HG03378 (cell line): ENCODE results near the gene MTA3.
"Not testable (repeated sequence)": the region's sequence is repeated elsewhere in the genome, so short reads cannot be mapped to it uniquely, and the experiment has no call there.

Experiments used
- ATAC-seq: cut with Tn5 transposase; IDR thresholded peaks from one replicate; pipeline ENCODE4 v1.9.1; 2021; ENCODE audit warnings: mild to moderate bottlenecking, moderate library complexity; ENCODE audit not compliant: unreplicated experiment

MTA3 gene

DNA sequence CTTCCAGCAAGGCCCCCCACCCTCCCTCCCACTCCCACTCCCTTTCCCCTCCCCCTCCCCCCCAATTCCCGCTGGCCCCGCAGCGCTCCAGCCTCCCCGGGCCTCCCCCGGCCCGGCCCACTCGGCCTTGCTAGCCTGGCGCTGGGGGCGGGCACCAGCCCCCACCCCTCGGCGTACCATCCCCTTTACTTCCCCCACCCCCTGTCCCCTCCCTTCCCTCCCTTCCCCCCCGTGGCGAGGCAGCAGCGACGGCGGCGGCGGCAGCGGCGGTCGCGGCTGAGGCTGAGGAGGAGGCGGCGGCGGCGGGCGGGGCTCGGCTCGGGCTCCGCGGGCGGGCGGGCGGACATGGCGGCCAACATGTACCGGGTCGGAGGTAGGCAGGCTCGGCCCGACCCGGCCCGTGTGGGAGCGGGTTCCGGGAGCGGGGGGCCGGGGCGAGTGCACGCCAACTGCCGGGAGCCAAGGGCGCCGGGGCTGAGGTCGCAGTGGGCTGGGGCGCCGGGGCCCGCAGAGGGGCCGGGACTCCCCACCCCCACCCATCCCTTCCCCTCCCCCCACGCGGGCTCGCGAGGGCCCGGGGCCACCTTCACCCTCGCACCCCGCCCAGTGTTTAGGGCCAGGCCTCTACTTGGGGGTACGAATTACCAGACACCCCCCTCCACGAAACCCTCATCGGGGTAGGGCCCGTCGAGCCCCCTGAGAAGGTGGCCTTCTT lies at the start of gene MTA3:
Gene MTA3, plus strand, starts transcription at position 232 of the 715 bp plus-strand sequence. Its CDS starts 114 bp downstream, at position 346.
- no peak for ATAC-seq

DNA sequence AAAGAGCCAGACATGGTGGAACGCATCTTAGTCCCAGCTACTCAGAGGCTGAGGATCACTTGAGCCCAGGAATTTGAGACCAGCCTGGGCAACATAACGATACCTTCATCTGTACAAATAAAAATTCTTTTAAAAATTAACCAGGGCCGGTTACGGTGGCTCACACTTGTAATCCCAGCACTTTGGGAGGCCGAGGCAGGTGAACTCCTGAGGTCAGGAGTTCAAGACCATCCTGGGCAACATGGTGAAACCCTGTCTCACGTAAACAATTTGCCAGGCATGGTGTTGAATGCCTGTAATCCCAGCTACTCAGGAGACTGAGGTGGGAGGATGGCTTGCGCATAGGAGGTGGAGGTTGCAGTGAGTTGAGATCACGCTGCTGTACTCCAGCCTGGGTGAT lies 48.8 kb upstream of the MTA3 start:
- no peak for ATAC-seq

DNA sequence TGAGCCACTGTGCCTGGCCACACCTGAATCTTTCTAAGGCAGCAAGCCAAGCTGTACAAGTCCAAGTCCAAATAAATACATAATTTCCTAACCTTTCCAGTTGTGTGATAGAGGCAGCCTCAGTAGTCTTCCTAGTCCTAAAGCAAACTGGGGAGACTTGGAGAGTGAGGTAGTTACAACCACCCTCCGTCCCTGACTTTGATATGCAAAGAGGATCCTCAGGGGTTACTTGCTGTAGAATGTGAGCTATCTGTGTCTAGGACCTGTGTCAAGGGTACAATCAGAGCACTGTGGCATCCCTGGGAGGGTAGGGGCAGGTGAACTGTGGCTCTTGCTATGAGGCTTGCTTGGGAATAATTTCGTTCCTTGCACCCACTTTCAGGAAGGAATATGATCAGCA lies 46.4 kb upstream of the MTA3 start:
- no peak for ATAC-seq

DNA sequence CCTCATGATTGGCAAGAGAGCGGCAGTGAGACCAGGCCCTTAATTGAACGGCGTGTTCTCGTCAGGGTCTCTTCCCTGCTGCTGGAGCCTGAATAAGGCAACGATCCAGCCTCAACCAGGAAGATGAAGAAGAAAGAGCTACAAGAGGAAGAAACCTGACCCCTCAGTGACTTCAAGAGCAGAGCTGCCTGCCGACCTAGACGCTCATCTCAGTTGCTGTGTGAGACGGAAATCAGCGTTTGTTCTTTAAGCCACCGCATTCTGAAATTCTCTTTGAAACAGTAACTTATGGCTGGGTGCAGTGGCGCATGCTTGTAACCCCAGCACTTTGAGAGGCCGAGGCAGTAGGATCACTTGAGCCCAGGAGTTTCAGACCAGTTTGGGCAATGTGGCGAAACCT lies 45.1 kb upstream of the MTA3 start:
- no peak for ATAC-seq

DNA sequence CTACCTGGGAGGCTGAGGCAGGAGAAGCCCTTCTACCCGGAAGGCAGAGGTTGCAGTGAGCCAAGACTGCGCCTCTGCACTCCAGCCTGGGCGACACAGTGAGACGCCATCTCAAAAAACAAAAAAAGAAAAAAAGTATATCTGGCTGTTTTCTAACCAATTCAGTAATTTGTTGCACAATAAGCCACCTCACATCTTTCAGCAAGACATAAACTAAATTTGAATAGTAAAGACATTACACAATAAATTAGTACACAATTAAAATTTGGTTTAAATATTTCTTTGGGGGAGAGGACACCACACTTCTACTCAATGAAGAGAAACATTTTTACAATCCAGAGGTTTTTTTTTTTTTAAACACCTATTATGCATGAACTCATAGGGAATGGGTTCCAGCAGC lies 36.0 kb upstream of the MTA3 start:
- no peak for ATAC-seq

DNA sequence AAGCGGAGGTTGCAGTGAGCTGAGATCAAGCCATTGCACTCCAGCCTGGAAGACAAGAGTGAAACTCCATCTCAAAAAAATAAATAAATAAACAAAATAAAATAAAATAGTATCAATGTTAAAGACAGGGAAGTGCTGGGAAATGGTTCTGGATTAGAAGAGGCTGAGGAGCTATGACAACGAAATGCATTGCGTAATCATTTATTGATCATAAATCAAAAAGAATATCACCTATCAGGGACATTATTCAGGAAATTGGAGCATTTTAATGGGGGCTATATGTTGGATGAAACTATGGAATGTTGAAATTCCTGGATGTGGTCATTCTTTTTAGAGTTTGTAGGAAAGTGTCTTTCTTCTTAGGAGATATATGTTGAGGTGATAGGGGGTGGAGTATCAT lies 30.9 kb upstream of the MTA3 start:
- no peak for ATAC-seq

DNA sequence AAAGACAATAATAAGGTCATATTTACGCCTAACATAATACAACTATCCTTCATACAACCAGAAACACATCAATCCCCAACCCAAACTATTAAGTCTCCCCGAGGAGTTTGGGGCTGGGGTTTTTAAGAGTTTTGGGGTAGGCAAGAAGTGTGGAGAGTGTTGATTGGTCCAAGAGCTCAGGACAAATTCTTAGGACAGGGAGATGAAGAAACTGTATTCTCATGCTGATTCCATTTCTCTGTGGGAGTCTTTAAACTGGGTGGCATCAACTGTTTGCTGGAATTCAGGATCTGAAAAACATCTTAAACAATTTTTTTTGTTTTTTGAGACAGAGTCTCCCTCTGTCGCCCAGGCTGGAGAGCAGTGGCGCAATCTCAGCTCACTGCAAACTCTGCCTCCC lies 25.6 kb upstream of the MTA3 start:
- ATAC-seq: no peak

DNA sequence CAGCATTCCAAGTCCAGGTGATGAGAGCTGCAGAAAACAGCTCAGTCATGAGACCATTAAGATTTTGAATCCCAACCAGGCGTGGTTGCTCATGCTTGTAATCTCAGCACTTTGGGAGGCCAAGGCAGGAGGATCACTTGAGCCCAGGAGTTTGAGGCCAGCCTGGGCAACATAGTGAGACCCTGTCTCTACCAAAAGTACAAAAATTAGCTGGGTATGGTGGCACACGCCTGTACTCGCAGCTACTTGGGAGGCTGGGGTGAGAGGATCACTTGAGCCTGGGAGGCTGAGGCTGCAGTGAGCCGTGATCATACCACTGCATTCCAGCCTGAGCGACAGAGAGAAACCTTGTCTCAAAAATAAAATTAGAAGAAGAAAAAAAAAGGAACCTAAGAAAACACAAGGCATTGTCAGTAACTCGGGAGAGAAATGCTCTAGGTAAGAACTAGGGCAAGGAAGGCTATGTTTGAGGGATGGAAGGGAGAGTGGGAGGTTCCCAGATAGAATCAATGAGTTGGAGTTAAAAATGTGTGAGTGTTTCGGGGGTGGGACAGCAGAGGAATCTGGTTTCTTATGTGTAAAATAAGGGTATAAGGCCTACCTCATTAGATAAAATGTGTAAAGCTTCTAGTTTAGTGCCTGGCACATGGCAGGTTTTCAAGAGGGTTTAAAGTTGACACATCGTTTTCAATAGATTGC lies 23.3 kb upstream of the MTA3 start:
- no peak for ATAC-seq

DNA sequence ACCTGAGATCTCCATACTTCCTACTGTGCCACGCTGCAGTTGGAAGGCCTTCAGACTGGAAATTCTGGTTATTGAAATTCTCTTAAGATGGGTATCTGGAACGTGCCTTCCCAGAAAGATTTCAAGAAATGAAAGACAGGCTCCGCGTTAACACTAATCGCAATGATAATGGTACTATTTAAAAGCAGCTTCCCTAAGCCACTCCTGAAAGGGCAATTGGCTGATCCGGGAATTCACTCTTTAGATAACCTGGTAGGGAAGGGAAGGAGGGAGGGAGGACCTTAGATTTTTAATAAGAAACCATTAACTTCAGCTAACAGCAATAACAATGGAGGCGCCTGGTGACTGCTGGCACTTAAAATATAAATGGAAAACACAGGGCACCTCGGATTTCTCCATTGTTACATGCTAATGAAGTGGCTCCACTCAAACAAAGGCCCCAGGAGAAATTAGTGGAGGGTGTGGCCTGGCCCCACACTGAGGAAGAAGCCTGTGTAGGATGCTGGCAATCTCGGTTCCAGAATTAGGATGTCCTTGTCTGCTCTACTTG lies 22.5 kb upstream of the MTA3 start:
- no peak for ATAC-seq

DNA sequence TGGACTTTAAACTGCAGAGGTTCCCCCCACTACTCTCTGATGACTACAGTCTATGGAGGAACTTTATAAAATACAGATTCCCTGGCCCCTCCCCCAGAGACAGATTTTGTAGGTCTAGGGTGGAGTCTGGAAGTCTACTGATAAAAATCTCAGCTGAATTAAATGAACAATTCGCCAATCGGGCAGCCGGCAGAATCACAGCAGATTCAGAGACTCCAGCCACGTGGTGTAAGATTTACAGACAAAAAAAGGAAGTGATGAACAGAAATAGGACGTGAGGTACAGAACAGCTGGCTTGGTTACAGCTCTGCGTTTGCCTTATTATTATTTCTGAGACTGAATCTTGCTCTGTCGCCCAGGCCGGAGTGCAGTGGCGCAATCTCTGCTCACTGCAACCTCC lies 21.4 kb upstream of the MTA3 start:
- no peak for ATAC-seq

DNA sequence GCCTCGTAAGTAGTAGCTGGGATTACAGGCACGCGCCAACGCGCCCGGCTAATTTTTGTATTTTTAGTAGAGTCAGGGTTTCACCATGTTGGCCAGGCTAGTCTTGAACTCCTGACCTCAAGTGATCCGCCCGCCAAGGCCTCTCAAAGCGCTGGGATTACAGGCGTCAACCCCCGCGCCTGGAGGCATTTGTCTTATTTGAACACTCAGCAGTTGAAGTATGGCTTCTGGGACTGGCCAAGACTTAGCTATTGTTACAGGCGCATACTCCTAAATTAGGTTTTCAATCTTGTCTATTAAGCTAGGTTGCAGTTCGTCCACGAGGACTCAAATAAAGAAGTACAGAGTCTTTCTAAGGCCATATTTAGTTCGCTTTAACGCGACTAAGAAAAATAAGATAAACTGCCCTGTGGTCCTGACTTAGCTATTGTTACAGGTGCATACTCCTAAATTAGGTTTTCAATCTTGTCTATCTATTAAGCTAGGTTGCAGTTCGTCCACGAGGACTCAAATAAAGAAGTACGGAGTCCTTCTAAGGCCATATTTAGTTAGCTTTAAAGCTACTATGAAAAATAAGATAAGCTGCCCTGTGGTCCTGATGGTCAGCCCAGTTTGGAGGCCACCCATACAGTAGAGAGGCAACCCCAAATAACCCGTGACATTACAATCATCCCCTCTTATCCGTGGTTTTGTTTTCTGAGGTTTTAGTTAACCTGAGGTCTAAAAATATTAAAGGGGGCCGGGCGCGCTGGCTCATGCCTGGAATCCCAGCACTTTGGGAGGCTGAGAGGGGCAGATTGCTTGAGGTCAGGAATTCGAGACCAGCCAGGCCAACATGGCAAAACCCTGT lies 20.8 kb upstream of the MTA3 start:
- no peak for ATAC-seq

DNA sequence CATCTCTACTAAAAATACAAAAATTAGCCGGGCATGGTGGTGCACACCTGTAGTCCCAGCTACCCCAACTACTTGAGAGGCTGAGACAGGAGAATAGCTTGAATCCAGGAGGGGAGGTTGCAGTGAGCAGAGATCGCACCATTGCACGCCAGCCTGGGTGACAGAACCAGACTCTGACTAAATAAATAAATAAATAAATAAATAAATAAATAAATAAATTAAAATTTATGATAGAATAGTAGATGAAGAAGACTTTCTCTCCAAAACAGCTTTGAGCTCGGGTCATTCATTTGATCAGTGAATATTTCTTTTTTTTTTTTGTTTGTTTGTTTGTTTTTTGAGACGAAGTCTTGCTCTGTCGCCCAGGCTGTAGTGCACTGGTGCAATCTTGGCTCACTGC lies 17.6 kb upstream of the MTA3 start:
- ATAC-seq: no peak

DNA sequence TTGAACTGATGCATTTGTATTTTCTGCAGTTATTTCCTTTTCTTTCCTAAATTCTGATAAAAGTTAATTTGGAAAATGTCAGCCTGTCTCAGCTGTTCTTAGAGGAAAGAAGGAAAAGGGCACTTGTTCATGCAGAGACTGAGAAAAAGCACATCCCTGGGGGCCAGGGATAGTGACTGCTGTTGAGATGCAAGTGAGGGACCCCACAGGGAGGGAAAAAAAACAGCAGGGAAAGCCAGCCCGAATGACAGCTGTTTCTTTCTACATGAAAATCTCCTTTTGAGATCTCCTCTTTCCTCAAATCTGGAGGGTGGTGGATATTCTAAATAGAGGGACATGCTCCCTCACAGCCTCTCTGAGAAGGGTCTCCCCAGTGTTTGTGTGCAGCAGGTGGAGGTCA lies 14.0 kb upstream of the MTA3 start:
- no peak for ATAC-seq

DNA sequence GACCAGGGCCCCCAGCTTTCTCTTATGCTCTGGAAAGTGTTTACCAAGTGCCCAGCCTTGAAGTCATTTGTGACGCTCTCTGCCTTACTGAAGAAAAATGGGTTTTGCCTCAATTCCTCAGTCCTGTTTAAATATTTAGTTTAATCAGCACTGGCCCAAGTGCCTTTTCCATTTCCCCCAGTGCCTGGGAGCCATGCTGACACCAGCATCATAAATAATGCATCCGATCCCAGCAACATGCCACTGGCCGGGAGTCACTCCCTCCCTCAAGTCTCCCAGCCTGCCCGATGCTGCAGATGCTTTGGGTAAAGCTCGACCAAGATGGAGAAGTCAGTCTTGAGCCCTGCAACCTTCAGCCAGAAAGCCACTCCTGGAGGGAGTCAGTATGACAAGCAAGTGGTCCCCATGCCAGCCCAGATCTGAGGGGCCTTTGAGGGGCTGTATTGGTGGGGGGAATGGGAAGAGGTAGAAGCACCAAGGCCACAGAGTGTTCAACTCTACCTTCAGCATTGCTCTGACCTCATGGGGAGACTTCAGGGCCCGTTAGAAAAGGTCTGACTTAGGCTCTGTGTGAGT lies 12.0 kb upstream of the MTA3 start:
- no peak for ATAC-seq

DNA sequence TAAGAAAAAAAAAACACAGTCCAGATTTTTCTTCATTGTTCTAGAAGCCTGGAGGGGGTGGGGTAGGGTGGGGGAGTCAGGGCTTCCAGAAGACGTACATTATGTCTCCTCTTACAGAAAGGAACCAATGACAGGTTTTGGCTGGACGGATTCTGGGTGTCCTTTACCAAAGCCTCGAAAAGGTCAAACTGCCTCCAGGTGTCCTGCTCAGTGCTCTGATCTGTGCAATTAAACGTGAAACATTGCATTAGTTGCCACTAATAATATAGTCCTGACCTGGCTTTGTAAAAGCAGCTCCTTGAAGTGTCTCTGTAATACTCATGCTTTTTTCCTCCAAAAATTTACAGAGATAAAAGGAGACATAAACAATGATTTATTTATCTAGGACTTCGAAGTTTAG lies 11.1 kb upstream of the MTA3 start:
- no peak for ATAC-seq

DNA sequence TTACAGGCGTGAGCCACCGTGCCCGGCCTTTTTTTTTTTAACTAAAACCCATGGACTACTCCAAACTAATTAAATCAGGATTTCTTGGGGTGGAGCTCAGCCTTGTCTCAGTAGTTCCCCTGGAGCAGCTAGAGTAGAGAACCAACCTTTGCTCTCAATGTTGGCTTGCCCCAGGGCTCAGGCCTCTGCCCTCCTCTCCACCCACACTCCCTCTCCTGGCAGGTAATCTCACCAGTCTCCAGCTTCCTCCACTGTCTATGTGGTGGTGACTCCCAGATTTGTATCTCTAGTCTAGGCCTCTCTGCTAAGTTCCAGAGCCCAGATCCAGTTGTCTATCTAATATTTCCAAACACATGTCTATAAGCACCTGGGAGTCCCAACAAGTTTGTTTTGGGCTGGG lies 9.6 kb upstream of the MTA3 start:
- ATAC-seq: no peak

DNA sequence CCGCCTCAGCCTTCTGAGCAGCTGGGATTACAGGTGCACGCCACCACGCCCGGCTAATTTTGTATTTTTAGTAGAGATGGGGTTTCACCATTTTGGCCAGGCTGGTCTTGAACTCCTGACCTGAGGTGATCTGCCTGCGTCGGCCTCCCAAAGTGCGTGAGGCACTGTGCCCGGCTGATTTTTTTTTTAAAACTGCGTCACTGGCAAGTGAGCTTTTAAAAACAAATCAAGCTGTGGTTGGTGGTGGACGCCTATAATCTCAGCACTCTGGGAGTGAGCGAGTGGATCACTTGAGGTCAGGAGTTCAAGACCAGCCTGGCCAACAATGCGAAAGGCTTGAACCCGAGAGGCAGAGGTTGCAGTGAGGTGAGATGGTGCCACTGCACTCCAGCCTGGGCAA lies 8.3 kb upstream of the MTA3 start:
- not testable (repeated sequence) for ATAC-seq

DNA sequence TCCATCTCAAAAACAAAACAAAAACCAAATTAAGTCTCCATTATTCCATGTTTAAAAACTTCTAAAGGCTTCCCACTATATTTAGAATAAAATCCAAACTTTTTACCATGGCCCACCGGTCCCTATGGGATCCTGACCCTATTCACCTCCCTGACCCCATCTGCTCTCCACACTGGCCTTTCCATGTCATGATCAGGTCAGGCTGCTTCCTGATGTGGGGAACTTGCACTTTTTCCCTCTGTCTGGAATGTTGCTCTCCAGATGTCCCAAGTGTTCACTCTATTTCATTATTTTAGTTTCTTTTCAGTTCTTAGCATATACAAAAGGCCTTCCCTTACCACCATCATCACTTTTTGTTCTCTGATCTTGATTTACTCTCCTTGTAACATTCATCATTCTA lies 7.5 kb upstream of the MTA3 start:
- ATAC-seq: no peak

DNA sequence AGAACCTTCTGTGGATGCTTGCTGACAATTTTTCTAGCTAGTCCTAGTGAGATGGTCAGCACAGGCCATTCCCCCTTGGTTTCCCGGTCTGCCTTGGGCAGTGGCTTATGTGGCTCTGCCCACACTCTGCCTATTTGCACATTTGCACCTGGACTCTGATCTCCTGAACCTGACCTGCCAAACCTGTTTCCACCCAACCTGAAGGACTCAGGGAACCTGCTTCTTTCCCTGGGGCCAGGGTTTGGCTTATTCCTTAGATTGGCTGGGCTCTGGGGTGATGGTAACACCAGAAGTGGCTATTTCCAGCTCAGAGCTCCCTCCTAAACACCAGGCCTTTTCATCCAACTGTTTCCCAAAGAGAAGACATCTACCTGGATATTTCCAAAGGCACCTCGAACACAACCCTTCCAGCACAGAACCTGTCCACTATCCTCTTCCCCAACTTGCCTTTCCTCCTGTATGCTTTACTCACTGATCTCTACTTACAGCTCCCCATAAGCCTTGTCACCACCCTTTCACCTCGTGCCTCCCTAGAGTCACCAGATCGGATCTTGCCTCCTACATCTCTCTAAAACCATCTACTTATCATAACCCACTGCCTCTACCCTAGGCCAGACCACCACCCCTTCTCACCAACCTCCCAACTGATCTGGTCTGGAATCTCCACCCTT lies 5.8 kb upstream of the MTA3 start:
- ATAC-seq: no peak

DNA sequence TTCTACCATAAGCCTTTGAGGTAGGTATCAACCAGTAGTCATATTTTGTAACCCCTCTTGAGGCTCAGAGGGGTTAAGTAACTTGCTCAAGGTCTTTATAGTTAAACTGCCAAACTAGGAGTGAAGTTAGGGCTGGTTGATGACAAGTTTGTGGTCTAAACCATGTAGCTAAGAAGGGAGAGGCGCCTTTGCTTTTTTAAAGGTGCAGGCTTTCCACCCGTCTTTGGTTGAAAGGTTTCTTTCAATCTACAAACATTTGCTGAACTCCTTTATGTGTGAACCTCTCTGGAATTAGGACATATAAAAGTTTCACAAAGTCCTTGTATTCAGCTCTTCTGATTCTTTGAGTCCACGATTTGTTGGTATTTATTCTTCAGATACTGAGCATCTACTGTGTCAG lies 2.4 kb upstream of the MTA3 start:
- no peak for ATAC-seq
